HG03060 (cell line): ENCODE data around the gene SAMD4B.
"Not testable (repeated sequence)": the region's sequence is repeated elsewhere in the genome, so short reads cannot be mapped to it uniquely, and the experiment has no call there.

Experiments used
- ATAC-seq: cut with Tn5 transposase; IDR thresholded peaks from one replicate; pipeline ENCODE4 v1.9.1; 2021; ENCODE audit warnings: low read depth, moderate number of reproducible peaks; ENCODE audit not compliant: unreplicated experiment

Gene SAMD4B

GRCh38 chr19:39341719-39342604 lies at the start of gene SAMD4B:
Gene SAMD4B, plus strand, starts transcription at chr19:39342421. Its CDS starts 14,473 bp downstream, at chr19:39356894.
- peak; percentile 89 for ATAC-seq

GRCh38 chr19:39293394-39293793 lies 48.8 kb upstream of the SAMD4B start:
- no peak for ATAC-seq

GRCh38 chr19:39296055-39296645 lies 46.1 kb upstream of the SAMD4B start, which contains the start of gene IFNL1:
Gene IFNL1, plus strand, starts transcription at chr19:39296407. Its CDS starts 15 bp downstream, at chr19:39296422.
- ATAC-seq = no peak

- ATAC-seq = no peak
Observed at GRCh38 chr19:39296906-39297305, 45.3 kb upstream of the SAMD4B start.

GRCh38 chr19:39297931-39298634 lies 44.1 kb upstream of the SAMD4B start:
- no peak for ATAC-seq

GRCh38 chr19:39299404-39299803 lies 42.8 kb upstream of the SAMD4B start:
- no peak for ATAC-seq

- ATAC-seq = no peak
Observed at GRCh38 chr19:39299832-39300231, 42.4 kb upstream of the SAMD4B start.

GRCh38 chr19:39301021-39301420 lies 41.2 kb upstream of the SAMD4B start:
- no peak for ATAC-seq

- no peak for ATAC-seq
Observed at GRCh38 chr19:39301562-39301961, 40.7 kb upstream of the SAMD4B start.

- ATAC-seq = no peak
Observed at GRCh38 chr19:39303373-39304184, 38.6 kb upstream of the SAMD4B start.

- no peak for ATAC-seq
Observed at GRCh38 chr19:39304185-39304513, 38.1 kb upstream of the SAMD4B start.

GRCh38 chr19:39304701-39305571 lies 37.3 kb upstream of the SAMD4B start:
- ATAC-seq = no peak

- no peak for ATAC-seq
Observed at GRCh38 chr19:39306075-39306474, 36.1 kb upstream of the SAMD4B start.

- no peak for ATAC-seq
Observed at GRCh38 chr19:39307046-39307821, 35.0 kb upstream of the SAMD4B start.

GRCh38 chr19:39307822-39308530 lies 34.2 kb upstream of the SAMD4B start:
- no peak for ATAC-seq

- ATAC-seq = no peak
Observed at GRCh38 chr19:39308531-39309304, 33.5 kb upstream of the SAMD4B start.

- not testable (repeated sequence) for ATAC-seq
Observed at GRCh38 chr19:39309305-39309670, 32.9 kb upstream of the SAMD4B start.
